Peyer's patch (tissue), 4 donors: ENCODE measurements around the gene ABCA13.

Experiments
- CTCF ChIP-seq, 6 experiments: fragments of 450-650 bp in 4 of 6; fragments of 200-600 bp in 2 of 6; sonication (generic) in 1 of 6; IDR thresholded peaks; one replicate each; pipeline ENCODE4 v1.5.1; 2017 to 2019; ENCODE audit warnings: antibody characterized with exemption in 6 of 6, mild to moderate bottlenecking in 3 of 6, moderate library complexity in 1 of 6
- POLR2A ChIP-seq, 2 donors: fragments of 450-650 bp; IDR thresholded peaks; one replicate each; pipeline ENCODE4 v1.5.1; 2017; ENCODE audit warnings: antibody characterized with exemption in 2 of 2, mild to moderate bottlenecking in 2 of 2, moderate library complexity in 2 of 2

- no peak for TF ChIP-seq CTCF (IDR thresholded peaks at IDR 0.05)
- TF ChIP-seq POLR2A (IDR thresholded peaks at IDR 0.05): no peak
Observed at GRCh38 chr7:48563334-48563733, 392.1 kb downstream of the ABCA13 start.
